Aorta (tissue), 5 donors: ENCODE data around the gene SCAP. TPM values are rescaled to one million over a fixed set of nuclear protein-coding genes. Genes with fewer than 3 reads are reported as not detected.

Experiments
- ATAC-seq: fragments of 200-7000 bp; cut with Tn5 transposase; one replicate; pipeline ENCODE4 v1.9.1; 2022; ENCODE audit warnings: moderate library complexity; ENCODE audit not compliant: low FRiP score
- DNase-seq, 2 donors: peaks; one replicate each; pipeline ENCODE4 v3.0.0-alpha.2; 2020
- H3K27ac ChIP-seq, 2 donors: one replicate each; pipeline ENCODE4 v1.5.1; 2013; ENCODE audit warnings: low read length in 2 of 2, mild to moderate bottlenecking in 2 of 2, moderate library complexity in 2 of 2, control low read depth in 1 of 2, inconsistent platforms in 1 of 2, low read depth in 1 of 2
- H3K27me3 ChIP-seq, 2 donors: one replicate each; pipeline ENCODE4 v1.6.1; 2013; ENCODE audit warnings: control low read depth in 1 of 2, low read length in 1 of 2, mild to moderate bottlenecking in 1 of 2, moderate library complexity in 1 of 2; ENCODE audit not compliant: insufficient read depth in 2 of 2, control insufficient read depth in 1 of 2
- H3K36me3 ChIP-seq, 2 donors: one replicate each; pipeline ENCODE4 v1.6.1; 2013; ENCODE audit warnings: control low read depth in 1 of 2, low read length in 1 of 2, mild to moderate bottlenecking in 1 of 2; ENCODE audit not compliant: insufficient read depth in 2 of 2, control insufficient read depth in 1 of 2
- H3K4me1 ChIP-seq, 2 donors: one replicate each; pipeline ENCODE4 v1.6.1; 2013; ENCODE audit warnings: low read length in 2 of 2, control low read depth in 1 of 2, mild to moderate bottlenecking in 1 of 2, moderate library complexity in 1 of 2; ENCODE audit not compliant: insufficient read depth in 2 of 2, control insufficient read depth in 1 of 2
- H3K4me3 ChIP-seq, 2 donors: one replicate each; pipeline ENCODE4 v1.5.1; 2013; ENCODE audit warnings: low read length in 2 of 2, control low read depth in 1 of 2, mild to moderate bottlenecking in 1 of 2
- H3K9me3 ChIP-seq: one replicate; pipeline ENCODE4 v1.6.1; 2013; ENCODE audit warnings: mild to moderate bottlenecking, low read length; ENCODE audit not compliant: control insufficient read depth
- WGBS, 2 donors: extraction: QIAGEN DNeasy Blood & Tissue Kit; methylation state at CpG; one replicate each; pipeline ENCODE4 v1.1.7; 2013; 5-methylcytosine and 5-hydroxymethylcytosine counted together
- intact Hi-C, 2 donors: fragments of 100-400 bp; cut with DNase I; formaldehyde crosslinking; loops; one replicate each; pipeline versions ENCODE4 v1.14.2 to v1.15.0; 2022
- polyA plus RNA-seq, 2 donors: library from polyadenylated mRNA; stranded (reverse); fragments of 200-250 nt; gene quantifications; one replicate each; pipeline ENCODE4 v1.2.3, GENCODE V29; 2013
- total RNA-seq, 2 donors: library from RNA; stranded (reverse); fragmentation: NEBNext Ultra II Directional; extraction: Animal tissue kit (Norgen Biotek cat#: 25700); gene quantifications; one replicate each; pipeline ENCODE4 v1.2.1, GENCODE V29; 2021
- donor health status: healthy with polysubstance abuse.
- donor health status: Bipolar disorder and iron deficiency.
- donor health status: DM: no; HTN: no; CAD: no.
- donor health status: DM: no; HTN: no; CAD: no.
- donor health status: DM: yes; HTN: yes; CAD: no.

SCAP gene
- total and polyA plus RNA-seq, 4 donors: 13.9 to 66.1 (median 55.2) TPM

DNA sequence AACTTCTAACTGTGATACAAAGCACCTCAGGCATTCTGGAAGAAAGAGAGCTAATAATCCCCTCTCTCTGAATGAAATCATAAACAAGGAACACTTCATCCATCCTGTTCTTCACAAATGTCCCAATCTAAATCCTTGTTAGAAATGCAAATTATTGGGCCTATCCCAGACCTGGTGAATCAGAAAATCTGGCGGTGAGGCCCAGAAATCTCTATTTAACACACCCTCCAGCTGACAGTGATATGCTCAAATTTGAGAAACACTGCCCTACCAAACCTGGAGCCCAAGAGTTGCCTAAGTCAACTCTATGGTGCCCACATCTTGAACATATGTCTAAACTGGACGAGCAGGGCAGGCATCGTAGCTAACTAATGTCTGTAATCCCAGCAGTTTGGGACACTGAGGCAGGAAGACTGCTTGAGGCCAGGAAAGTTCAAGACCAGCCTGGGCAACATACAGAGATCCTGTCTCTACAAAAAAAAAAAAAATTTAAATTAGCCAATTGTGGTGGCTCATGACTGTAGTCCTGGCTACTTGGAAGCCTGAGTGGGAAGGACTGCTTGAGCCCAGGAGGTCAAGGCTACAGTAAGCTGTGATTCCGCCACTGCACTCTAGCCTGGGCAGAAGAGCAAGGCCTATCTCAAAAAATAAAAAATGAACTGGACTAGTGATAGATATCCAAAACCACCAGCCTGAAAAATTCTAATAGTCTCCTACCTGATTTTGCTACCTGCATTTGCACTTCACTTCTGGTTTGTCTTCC, 23.1 kb downstream of the SCAP start:
- DNase-seq (no peak), ATAC-seq (no peak)
- intact Hi-C loops: no loop called here
- no peaks in the 10 kb centered on the region for H3K4me1 ChIP-seq
- no peaks in the 10 kb centered on the region for H3K9me3 ChIP-seq
- WGBS, 2 donors: 93 to 96% methylated on average over 4 of the region's 4 CpGs
- H3K4me3 ChIP-seq: no peak overlapping the region
- H3K36me3 ChIP-seq: no peaks in the 10 kb centered on the region
- no peaks in the 10 kb centered on the region for H3K27me3 ChIP-seq
- no peak overlapping the region for H3K27ac ChIP-seq

DNA sequence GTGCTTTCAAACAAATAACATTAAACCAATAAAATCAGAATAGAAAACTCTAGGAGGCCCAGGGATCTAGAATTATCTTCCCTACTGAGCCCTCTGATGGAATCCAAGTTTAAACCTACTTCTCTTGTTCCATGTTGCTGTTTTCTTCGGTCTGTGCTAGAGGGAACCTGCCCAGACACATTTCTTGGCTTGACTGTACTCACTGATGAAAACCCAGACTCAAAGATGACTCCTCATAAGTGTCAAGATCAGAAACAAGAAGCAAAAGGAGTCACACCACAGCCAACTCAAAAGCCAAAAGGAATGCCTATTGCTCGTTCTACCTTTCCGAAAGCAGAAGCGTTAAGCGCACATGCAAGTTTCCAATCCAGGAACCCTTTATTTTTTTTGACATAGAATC, 31.6 kb downstream of the SCAP start:
- peaks cover 0 to 5% of the 10 kb centered on the region in 2 donors for H3K4me1 ChIP-seq
- H3K27ac ChIP-seq: no peak overlapping the region
- ATAC-seq: no peak
- H3K36me3 ChIP-seq: peaks cover 3% of the 10 kb centered on the region in 2 donors
- H3K27me3 ChIP-seq: no peaks in the 10 kb centered on the region
- intact Hi-C loops: no loop called here
- DNase-seq: no peak
- no peak overlapping the region for H3K4me3 ChIP-seq
- 82 to 85% methylated on average over 5 of the region's 5 CpGs for WGBS, 2 donors
- no peaks in the 10 kb centered on the region for H3K9me3 ChIP-seq

DNA sequence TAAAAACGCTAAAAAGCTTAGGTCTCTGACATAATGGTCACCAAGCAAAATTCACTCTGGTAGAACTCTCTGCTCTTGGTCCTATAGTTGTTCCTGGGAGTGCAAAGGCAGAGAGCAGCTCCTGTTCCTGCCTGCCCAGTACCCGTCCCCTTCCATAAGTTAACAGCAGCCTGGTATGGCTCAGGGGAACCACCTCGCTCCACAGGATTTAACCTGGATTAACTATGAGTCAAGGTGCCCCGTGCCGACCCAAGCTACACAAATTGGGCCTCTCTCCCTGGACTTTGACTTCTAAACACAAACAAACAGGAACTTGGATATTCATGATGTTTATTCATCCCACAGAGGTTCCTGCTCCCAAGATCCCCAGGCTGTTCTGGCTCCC, 32.1 kb downstream of the SCAP start:
- Histone ChIP-seq H3K9me3 (no peaks in the 10 kb centered on the region), H3K4me3 (no peak overlapping the region), H3K4me1 (peaks cover 0 to 5% of the 10 kb centered on the region in 2 donors), H3K27ac (peak overlapping the region; percentile 3 to 86), H3K27me3 (no peaks in the 10 kb centered on the region), H3K36me3 (peaks cover 3% of the 10 kb centered on the region in 2 donors)
- intact Hi-C loops: no loop called here
- ATAC-seq (peak; percentile 55), DNase-seq (no peak)
- WGBS, 2 donors: 34 to 35% methylated on average over 5 of the region's 5 CpGs

DNA sequence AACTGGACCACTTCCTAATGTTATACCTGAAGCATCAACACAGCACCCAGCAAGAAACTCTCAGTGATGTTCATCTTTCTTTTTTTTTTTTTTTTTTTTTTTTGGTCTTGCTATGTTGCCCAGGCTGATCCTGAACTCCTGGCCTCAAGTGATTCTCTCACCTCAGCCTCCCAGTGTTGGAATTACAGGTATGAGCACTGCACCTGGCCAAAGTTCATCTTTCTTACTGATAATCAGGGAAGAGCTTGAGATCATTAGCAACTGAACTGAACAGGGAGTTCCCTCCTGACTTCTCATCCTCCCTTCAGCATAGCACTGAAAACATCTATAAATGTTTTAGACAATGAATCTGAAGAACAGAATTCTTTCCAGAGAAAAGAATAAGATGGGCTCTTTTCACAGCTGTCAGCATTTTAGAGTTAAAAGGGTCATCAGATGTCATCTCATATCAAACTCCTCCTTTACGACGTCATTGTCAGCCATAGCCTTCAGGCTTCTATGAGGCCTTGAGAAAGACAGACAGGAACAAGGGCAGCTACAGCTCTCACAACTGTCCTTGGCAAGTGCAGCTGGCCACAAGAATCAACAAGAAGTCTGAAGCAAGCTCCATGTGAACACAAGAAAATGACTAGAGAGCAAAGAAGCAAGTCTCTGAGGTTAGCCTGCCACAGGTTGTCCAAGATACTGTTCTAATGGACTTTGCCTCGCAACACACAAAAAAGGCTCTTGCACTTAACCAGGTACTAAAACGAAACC, 33.8 kb downstream of the SCAP start:
- Histone ChIP-seq H3K27me3 (no peaks in the 10 kb centered on the region), H3K4me1 (peaks cover 0 to 5% of the 10 kb centered on the region in 2 donors), H3K36me3 (peaks cover 3% of the 10 kb centered on the region in 2 donors), H3K9me3 (no peaks in the 10 kb centered on the region), H3K27ac (peak overlapping the region in 1 of 2 donors; percentile 16), H3K4me3 (no peak overlapping the region)
- intact Hi-C loops: no loop called here
- WGBS, 2 donors: 88 to 90% methylated on average over 4 of the region's 4 CpGs
- DNase-seq (no peak), ATAC-seq (no peak)

DNA sequence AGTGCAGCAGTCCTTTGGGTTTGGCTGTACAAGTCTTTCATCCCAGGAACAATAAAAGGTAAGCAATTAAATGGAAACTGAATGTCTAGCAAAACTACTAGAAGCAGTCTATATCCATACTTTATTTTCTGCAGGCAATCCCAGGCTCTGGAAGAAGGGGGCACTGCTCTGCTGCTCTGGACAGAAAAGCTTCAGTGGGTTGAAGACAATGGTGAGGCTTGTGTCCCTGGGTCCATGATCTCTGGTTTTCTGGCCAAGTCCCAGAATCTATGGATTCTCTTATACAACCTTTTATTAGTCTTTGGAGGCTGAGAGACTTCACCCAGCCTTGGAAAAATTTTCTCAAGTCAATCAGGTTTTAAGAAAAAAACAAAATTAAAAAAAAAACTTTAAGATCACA, 35.6 kb downstream of the SCAP start:
- H3K27me3 ChIP-seq: no peaks in the 10 kb centered on the region
- H3K9me3 ChIP-seq: no peaks in the 10 kb centered on the region
- peaks cover 0 to 5% of the 10 kb centered on the region in 2 donors for H3K4me1 ChIP-seq
- ATAC-seq (no peak), DNase-seq (no peak)
- no peak overlapping the region for H3K4me3 ChIP-seq
- peaks cover 3% of the 10 kb centered on the region in 2 donors for H3K36me3 ChIP-seq
- intact Hi-C loops: no loop called here
- no peak overlapping the region for H3K27ac ChIP-seq

DNA sequence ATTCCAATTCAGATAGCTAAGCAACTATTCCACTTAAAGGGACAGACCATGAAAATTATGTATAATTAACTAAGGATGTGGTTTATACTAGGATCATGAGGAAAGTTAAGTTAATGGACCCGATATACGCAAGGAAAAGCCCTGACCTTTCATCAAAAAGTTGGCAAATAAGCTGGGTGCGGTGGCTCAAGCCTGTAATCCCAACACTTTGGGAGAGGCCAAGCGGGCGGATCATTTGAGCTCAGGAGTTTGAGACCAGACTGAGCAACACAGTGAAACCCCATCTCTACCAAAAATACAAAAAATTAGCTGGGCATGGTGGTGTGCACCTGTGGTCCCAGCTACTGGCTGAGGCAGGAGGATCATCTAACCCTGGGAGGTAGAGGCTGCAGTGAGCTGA, 39.6 kb downstream of the SCAP start:
- H3K27me3 ChIP-seq: no peaks in the 10 kb centered on the region
- H3K9me3 ChIP-seq: no peaks in the 10 kb centered on the region
- H3K4me1 ChIP-seq: no peaks in the 10 kb centered on the region
- intact Hi-C loops: no loop called here
- H3K4me3 ChIP-seq: no peak overlapping the region
- peaks cover 3 to 10% of the 10 kb centered on the region in 2 donors for H3K36me3 ChIP-seq
- WGBS, 2 donors: 95 to 98% methylated on average over 5 of the region's 5 CpGs
- DNase-seq (peak in 1 of 2 donors; percentile 13), ATAC-seq (no peak)
- H3K27ac ChIP-seq: no peak overlapping the region

DNA sequence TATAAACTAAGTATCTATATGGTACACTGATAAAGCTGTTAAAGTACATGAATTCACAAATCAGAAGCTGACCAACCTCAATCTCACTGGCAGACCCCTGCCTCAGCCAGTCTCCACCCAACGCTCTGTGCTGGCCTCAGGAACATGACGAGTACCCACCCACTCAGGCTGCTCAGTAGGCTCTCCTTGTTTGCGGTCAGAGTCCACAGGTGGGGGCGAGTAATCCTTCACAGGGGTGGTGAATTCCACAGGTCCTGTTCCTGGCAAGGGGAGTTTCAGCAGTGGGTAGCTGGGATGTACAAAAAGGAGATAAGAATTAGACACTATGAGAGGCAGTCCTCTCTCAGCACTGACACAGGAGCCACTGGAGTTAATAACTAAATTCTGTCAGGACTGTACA, 40.9 kb downstream of the SCAP start:
- Histone ChIP-seq H3K36me3 (peaks cover 3 to 10% of the 10 kb centered on the region in 2 donors), H3K27me3 (no peaks in the 10 kb centered on the region), H3K9me3 (no peaks in the 10 kb centered on the region), H3K4me3 (no peak overlapping the region), H3K4me1 (no peaks in the 10 kb centered on the region), H3K27ac (no peak overlapping the region)
- 94% methylated on average over 4 of the region's 4 CpGs for WGBS, 2 donors
- intact Hi-C loops: no loop called here
- ATAC-seq (no peak), DNase-seq (peak; percentile 12 to 43)

DNA sequence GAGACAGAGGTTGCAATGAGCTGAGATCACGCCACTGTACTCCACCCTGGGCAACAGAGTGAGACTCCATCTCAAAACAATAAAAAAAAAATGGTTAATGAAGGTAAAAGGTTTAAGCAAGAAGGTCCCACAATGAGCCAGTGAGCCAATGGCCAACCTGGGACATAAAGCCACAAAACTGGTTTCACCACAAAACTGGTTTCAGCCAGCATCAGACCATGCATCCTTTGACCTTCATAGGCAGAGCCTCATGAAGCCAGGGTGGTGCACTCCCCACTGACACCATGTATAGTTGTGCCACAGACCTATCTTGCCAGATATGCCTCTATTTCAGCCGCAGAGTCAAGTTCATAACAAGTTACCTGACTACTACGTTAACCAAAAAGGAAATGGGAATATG, 41.9 kb downstream of the SCAP start:
- DNase-seq: no peak
- intact Hi-C loops: no loop called here

DNA sequence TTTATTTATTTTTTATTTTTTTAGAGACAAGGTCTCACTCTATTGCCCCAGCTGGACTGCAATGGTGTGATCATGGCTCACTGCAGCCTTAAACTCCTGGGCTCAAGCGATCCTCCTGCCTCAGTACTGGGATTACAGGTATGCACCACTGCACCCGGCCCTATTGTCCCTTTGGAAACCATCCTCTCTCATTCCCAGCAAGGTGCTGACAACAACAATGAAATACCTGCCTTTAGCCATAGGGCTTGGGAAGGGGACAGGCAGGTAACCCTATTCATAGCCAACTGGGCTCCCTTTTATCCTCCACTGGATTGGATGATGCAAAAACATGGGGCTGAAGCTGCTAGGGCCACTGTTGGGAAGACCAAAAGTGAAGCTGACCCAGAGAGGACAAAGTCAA, 43.1 kb downstream of the SCAP start:
- Histone ChIP-seq H3K27ac (no peak overlapping the region), H3K9me3 (no peaks in the 10 kb centered on the region), H3K36me3 (peaks cover 0 to 6% of the 10 kb centered on the region in 2 donors), H3K4me1 (no peaks in the 10 kb centered on the region), H3K27me3 (no peaks in the 10 kb centered on the region), H3K4me3 (no peak overlapping the region)
- DNase-seq (no peak), ATAC-seq (no peak)
- intact Hi-C loops: no loop called here
- WGBS, 2 donors: 94 to 98% methylated on average over 2 of the region's 2 CpGs

More for the DNA sequence above, 41.9 kb downstream of the SCAP start:
- Histone ChIP-seq H3K27me3 (no peaks in the 10 kb centered on the region), H3K9me3 (no peaks in the 10 kb centered on the region), H3K4me1 (no peaks in the 10 kb centered on the region), H3K4me3 (no peak overlapping the region), H3K36me3 (peaks cover 0 to 6% of the 10 kb centered on the region in 2 donors), H3K27ac (no peak overlapping the region)
- no peak for ATAC-seq
- WGBS, 2 donors: 94% methylated on average over 3 of the region's 3 CpGs
